Stomach (tissue), 4 donors: ENCODE data around the gene PDK2.

ENCODE experiments used
- POLR2A ChIP-seq, 4 donors: fragments of 450-650 bp; IDR thresholded peaks; one replicate each; pipeline ENCODE4 v1.6.1; 2016; ENCODE audit warnings: antibody characterized with exemption in 4 of 4, control low read depth in 2 of 4, mild to moderate bottlenecking in 1 of 4, moderate library complexity in 1 of 4
- POLR2AphosphoS5 ChIP-seq, 3 donors: sonication (generic); formaldehyde crosslinking; IDR thresholded peaks; one replicate each; pipeline ENCODE4 v1.6.1; 2016; ENCODE audit warnings: antibody characterized with exemption in 3 of 3
- TF ChIP-seq, protein P1 (sequence below), 7 experiments: fragments of 450-650 bp in 4 of 7; fragments of 200-600 bp in 3 of 7; sonication (generic) in 3 of 7; IDR thresholded peaks; one replicate each; pipeline ENCODE4 v1.5.1; 2016 to 2019; ENCODE audit warnings: antibody characterized with exemption in 7 of 7, control low read depth in 2 of 7, mild to moderate bottlenecking in 1 of 7

DNA sequence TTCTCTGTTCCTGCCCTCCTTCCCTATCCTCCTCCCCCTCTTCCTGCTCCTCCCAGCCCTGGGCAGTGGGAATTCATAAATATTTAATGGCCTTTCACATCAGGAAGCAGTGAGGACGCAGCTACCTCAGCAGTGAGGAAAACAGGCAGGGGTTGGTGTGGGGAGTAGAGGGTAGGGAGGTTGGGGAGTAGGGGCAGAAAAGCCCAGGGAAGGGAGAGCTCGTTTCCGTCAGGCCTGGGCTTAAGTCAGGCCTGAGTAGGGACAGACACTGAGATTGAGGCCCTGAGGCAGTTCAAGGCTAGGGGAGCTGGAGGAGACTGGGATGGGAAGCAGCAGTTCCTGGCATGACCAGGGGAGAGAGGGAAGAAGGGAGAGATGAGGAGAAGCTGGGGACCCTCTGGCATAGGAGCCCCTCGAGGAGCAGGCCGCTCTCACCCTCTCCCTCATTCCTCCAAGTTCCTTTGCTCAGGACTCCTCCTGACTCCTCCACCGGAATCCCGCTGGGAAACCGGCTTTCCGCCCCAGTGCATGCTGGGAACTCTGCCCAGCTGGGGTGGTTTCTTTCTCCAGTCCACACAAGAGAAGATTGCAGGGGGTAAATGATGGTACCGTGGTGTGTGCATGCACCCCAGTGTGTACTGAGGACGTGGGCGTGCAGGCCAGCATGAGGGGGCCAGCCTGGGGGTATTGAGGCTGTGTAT is 28.6 kb downstream of the PDK2 start:
- no peak for TF ChIP-seq POLR2A (IDR thresholded peaks at IDR 0.05)
- TF ChIP-seq, protein P1, sequence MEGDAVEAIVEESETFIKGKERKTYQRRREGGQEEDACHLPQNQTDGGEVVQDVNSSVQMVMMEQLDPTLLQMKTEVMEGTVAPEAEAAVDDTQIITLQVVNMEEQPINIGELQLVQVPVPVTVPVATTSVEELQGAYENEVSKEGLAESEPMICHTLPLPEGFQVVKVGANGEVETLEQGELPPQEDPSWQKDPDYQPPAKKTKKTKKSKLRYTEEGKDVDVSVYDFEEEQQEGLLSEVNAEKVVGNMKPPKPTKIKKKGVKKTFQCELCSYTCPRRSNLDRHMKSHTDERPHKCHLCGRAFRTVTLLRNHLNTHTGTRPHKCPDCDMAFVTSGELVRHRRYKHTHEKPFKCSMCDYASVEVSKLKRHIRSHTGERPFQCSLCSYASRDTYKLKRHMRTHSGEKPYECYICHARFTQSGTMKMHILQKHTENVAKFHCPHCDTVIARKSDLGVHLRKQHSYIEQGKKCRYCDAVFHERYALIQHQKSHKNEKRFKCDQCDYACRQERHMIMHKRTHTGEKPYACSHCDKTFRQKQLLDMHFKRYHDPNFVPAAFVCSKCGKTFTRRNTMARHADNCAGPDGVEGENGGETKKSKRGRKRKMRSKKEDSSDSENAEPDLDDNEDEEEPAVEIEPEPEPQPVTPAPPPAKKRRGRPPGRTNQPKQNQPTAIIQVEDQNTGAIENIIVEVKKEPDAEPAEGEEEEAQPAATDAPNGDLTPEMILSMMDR (IDR thresholded peaks at IDR 0.05): no peak
- TF ChIP-seq POLR2AphosphoS5 (IDR thresholded peaks at IDR 0.05): no peak
